HG03159 (cell line): ENCODE measurements around the gene TBC1D21.
A peak's percentile ranks its signal among the peaks of the same experiment; 100 is the strongest.

ENCODE experiments used
- ATAC-seq: cut with Tn5 transposase; IDR thresholded peaks from one replicate; pipeline ENCODE4 v1.9.1; 2021; ENCODE audit warnings: mild to moderate bottlenecking, moderate library complexity; ENCODE audit not compliant: unreplicated experiment

The TBC1D21 gene

GRCh38 chr15:73907035-73907408, 33.7 kb downstream of the TBC1D21 start:
- ATAC-seq = no peak

GRCh38 chr15:73908030-73908821, 34.9 kb downstream of the TBC1D21 start:
- peak; percentile 49 for ATAC-seq

GRCh38 chr15:73908822-73909122, 35.4 kb downstream of the TBC1D21 start:
- no peak for ATAC-seq

DNA sequence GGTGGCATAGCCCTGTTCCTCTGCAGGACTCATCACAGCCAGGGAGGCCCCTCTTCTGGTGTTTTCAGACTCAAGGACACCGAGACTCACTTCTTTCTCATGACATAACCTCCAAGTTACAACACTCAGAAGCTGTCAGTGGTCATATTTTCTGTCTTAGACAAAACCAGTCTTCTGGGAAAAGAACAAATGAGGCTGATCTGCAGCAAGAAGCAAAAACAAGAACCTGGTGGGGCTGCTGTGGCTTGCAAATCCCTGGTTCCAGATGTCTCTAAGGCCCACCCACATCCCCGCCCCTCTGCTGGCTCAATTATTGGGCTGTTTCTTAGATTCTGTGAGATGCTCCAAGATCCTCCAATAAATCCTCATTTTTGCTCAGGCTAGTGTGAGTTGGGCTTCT, 36.3 kb downstream of the TBC1D21 start:
- ATAC-seq = no peak

GRCh38 chr15:73910522-73911303, 37.3 kb downstream of the TBC1D21 start:
- no peak for ATAC-seq

- ATAC-seq = no peak
Observed at GRCh38 chr15:73912030-73912596, 38.7 kb downstream of the TBC1D21 start.

GRCh38 chr15:73914145-73914544, 40.8 kb downstream of the TBC1D21 start:
- no peak for ATAC-seq

- ATAC-seq = no peak
Observed at GRCh38 chr15:73915082-73915481, 41.7 kb downstream of the TBC1D21 start.

GRCh38 chr15:73918784-73919183, 45.4 kb downstream of the TBC1D21 start:
- ATAC-seq = no peak

- ATAC-seq = no peak
Observed at GRCh38 chr15:73919706-73920105, 46.3 kb downstream of the TBC1D21 start.

- no peak for ATAC-seq
Observed at GRCh38 chr15:73921254-73921925, 48.0 kb downstream of the TBC1D21 start.

DNA sequence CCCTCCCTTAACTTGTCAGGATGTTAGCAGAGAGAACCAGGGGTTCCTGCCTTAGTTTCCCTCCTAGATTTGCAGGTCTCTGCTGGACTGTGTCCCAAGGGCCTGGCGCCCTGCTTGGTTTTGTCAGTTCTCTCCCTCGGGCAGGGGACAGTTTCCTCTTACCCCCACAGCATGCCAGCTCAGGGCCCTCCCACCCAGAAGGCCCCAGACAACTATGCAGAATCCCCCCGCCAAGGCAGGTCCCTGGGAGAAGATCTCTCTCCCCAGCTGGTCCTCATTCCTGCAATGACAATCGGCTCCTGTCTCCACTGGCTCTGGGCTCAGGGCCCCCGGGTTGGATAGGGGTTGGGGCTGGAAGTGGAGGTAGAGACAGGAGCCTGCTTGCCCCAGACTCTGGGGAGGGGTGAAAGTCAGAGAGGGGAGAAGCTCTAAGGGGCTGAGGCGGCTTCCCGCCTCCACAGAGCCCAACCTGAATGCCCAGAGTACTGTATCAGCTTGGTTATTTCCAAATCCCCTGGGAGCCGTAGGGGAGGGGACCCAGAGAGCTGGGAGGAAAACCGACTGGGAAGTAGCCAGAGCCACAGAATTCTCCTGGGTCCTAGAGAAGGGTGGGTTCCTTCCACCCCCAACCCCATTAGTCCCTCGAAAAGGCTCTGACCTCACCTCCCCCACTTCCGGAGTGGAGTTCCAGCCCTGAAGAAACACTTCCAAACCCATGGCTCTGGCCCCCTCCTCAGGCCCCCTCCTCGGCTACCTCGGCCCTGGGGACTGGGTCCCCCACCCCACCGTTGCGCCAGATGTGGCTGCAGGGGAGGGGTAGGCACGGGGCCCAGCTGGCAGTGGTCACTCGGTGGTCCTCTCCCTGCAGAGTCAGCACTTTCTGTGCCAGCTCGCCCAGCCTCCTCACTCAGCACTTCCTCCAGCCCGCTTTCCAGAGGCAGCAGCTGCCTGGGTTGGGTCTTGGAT, 49.1 kb downstream of the TBC1D21 start:
- no peak for ATAC-seq

DNA sequence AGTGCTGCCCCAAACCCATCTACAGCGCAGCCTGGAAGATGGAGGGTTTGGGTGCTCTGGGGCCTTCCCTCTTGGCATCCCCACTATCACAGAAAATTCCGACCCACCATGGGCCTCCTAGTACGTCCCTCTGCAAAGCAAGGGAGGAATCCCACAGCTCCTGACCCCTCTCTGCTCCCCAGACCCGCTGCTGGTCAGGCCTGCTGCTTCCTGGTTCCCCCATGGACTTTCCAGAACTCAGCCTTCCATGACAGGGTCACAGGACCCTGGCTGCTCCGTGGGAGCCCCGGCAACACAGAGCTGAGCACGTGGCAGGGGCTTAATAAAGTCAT, 49.8 kb downstream of the TBC1D21 start:
- ATAC-seq = no peak

DNA sequence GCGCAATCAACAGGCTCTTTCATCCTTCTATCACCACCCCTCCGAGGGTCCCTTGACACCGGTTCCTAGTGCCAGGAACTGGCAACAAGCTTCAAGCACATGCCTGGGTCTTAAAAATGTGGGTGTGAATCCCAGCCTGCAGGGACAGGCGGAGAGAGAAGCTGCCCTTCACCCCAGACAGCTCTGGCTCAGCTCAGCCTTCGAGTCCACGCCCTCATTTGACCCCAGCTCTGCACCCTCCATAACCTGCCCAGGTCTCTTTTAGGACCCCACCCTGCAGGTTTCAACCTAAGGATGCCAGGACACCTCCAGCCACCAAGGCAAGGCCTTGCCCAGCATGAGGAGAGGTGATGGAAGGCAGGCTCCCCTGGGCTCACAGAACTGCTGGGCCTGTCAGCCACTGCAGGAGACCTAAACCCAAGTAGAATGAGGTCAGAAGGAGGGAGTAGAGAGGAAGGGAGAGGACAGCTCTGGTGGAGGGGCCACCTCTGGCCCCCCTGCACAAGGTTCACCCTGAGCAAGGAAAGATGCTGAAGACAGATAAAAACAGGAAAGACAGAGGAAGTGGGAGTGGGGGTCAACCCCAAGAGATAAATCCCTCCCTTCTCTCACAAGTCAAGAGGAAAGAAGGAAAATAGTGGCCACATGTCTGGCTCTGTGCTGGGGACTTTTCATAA, 50.3 kb downstream of the TBC1D21 start:
- no peak for ATAC-seq

GRCh38 chr15:73924171-73924921, 51.0 kb downstream of the TBC1D21 start:
- no peak for ATAC-seq

DNA sequence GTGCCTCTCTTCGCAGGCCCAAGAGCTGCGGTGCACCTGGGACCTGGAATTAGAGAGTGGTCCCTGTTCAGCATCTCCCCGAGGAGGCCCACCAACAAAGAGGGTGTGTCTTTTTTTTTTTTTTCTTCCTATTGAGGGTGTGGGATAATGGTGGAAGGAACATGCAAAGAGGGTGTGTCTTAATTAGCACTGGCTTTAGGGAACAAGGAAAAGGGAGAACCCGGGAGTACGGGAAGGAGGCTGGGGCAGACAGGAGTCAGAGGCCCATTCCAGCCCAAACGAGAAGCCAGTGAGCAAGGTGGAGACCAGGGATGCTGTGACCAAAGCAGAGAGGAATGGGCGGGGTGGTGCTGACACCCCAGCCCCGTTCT, 52.5 kb downstream of the TBC1D21 start:
- ATAC-seq = no peak

DNA sequence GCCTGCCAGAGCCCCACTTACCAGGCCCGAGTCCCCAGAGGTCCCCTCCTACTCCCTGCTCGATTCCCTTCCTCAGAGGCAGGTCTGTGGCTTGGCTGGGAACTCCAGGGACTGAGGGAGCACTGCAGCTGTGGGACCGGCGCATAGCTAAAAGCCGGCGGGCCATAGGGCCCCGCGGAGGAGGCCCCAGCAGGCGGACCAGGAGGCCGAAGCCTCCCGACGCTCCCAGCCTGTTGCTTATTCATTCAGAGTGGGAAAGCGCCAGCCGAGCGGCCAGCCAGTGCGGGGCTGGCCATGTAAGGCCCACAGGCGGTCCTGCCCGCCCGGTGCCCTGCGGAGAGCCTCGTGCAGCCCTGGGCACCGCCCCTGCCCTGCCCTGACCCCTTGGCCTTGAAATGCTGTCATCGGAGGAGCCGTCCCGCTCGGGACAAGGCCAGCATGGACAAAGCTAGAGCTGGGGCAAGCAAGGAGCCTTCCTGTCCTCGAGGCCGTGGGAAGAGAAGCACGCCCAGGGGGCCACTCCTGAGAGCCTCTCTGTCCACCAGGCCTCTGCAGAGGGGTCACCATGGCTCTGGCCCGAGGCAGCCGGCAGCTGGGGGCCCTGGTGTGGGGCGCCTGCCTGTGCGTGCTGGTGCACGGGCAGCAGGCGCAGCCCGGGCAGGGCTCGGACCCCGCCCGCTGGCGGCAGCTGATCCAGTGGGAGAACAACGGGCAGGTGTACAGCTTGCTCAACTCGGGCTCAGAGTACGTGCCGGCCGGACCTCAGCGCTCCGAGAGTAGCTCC, 53.0 kb downstream of the TBC1D21 start, which contains the start of gene LOXL1:
LOXL1 (plus strand) TSS at position 244 of the 784 bp plus-strand sequence; CDS start at position 566, 322 bp downstream.
- ATAC-seq = no peak

- ATAC-seq = no peak
Observed at GRCh38 chr15:73927003-73927475, 53.7 kb downstream of the TBC1D21 start.
